C1 segment of cervical spinal cord (tissue), 14 donors: ENCODE results near the gene LDHAL6A.

Experiments
- DNase-seq, 14 donors: peaks; one replicate each; lab custom pipeline; 2025; lab: John Stamatoyannopoulos, UW

The LDHAL6A gene

GRCh38 chr11:18490736-18491485, 35.3 kb downstream of the LDHAL6A start:
- no peak for DNase-seq

GRCh38 chr11:18491924-18492323, 36.3 kb downstream of the LDHAL6A start:
- DNase-seq = no peak

GRCh38 chr11:18492888-18493287, 37.2 kb downstream of the LDHAL6A start:
- DNase-seq = no peak

GRCh38 chr11:18493310-18493709, 37.7 kb downstream of the LDHAL6A start:
- DNase-seq = no peak

GRCh38 chr11:18495271-18495670, 39.6 kb downstream of the LDHAL6A start:
- no peak for DNase-seq

GRCh38 chr11:18495703-18496102, 40.0 kb downstream of the LDHAL6A start:
- no peak for DNase-seq

GRCh38 chr11:18498039-18498438, 42.4 kb downstream of the LDHAL6A start:
- no peak for DNase-seq

GRCh38 chr11:18501629-18502028, 46.0 kb downstream of the LDHAL6A start:
- no peak for DNase-seq

GRCh38 chr11:18502352-18502751, 46.7 kb downstream of the LDHAL6A start:
- no peak for DNase-seq

GRCh38 chr11:18521122-18521521, 65.5 kb downstream of the LDHAL6A start:
- DNase-seq = no peak

GRCh38 chr11:18522388-18522787, 66.7 kb downstream of the LDHAL6A start:
- no peak for DNase-seq

GRCh38 chr11:18523084-18523483, 67.4 kb downstream of the LDHAL6A start:
- no peak for DNase-seq

- DNase-seq = no peak
Observed at GRCh38 chr11:18524248-18524647, 68.6 kb downstream of the LDHAL6A start.

- DNase-seq = no peak
Observed at GRCh38 chr11:18526130-18526520, 70.5 kb downstream of the LDHAL6A start.

- peak; percentile 38 to 95 (median 88) for DNase-seq
Observed at GRCh38 chr11:18526521-18527296, 71.1 kb downstream of the LDHAL6A start, which contains the start of gene TSG101. TSG101 (minus strand) TSS chr11:18526942; CDS start chr11:18526816, 126 bp downstream.

GRCh38 chr11:18527512-18527911, 71.9 kb downstream of the LDHAL6A start:
- no peak for DNase-seq
